Endothelial cell of umbilical vein (primary cell): ENCODE data around the gene ZNF57.
"Not testable (repeated sequence)": the region's sequence is repeated elsewhere in the genome, so short reads cannot be mapped to it uniquely, and the experiment has no call there.

ENCODE experiments used
- EZH2 ChIP-seq: IDR thresholded peaks from 2 replicates; pipeline ENCODE4 v1.6.1; 2012; ENCODE audit warnings: borderline replicate concordance, low read depth, mild to moderate bottlenecking, moderate library complexity, low read length, inconsistent platforms; ENCODE audit not compliant: severe bottlenecking
- MYC ChIP-seq: IDR thresholded peaks from one replicate; pipeline ENCODE4 v1.6.1; 2011; ENCODE audit warnings: mild to moderate bottlenecking, low read depth, low read length
- POLR2A ChIP-seq: IDR thresholded peaks from 2 replicates; pipeline ENCODE4 v1.6.1; 2012; ENCODE audit warnings: low read depth, mild to moderate bottlenecking, control low read depth, low read length
- POLR2AphosphoS5 ChIP-seq: IDR thresholded peaks from 2 replicates; pipeline ENCODE4 v1.6.1; 2012; ENCODE audit warnings: low read depth, mild to moderate bottlenecking, control low read depth, low read length, moderate library complexity; ENCODE audit not compliant: insufficient read depth

GRCh38 chr19:2890531-2890930, 10.2 kb upstream of the ZNF57 start:
- not testable (repeated sequence) for TF ChIP-seq POLR2A, MYC, EZH2, POLR2AphosphoS5
